Caco-2 (cell line): ENCODE results near the gene RRAD. TPM values are rescaled to one million over a fixed set of nuclear protein-coding genes. Genes with fewer than 3 reads are reported as not detected.

Source experiments
- BruUV-seq: library from RNA; stranded (reverse); fragments of 400-500 nt; replicated peaks from 2 replicates; lab custom pipeline; 2021; lab: Mats Ljungman, UMichigan
- CTCF ChIA-PET: fragments of 300-600 bp; sonication (Branson Sonifier 250); formaldehyde crosslinking; loops from one replicate; lab custom pipeline; 2022; ENCODE audit warnings: antibody characterized with exemption; lab: Charles Lee
- POLR2A ChIA-PET: fragments of 300-600 bp; sonication (Branson Sonifier 250); formaldehyde crosslinking; loops from one replicate; lab custom pipeline; 2022; ENCODE audit warnings: antibody characterized with exemption; lab: Charles Lee
- DNase-seq, 2 experiments: peaks; one replicate each; pipeline versions ENCODE4 v3.0.0 to v3.0.0-alpha.2; 2020 to 2022
- H3K27me3 ChIP-seq: replicated peaks from 2 replicates; pipeline ENCODE4 v1.6.0; 2011; ENCODE audit warnings: low read length; ENCODE audit not compliant: control insufficient read depth, insufficient read depth
- H3K36me3 ChIP-seq: 2 replicates; pipeline ENCODE4 v1.5.1; 2011; ENCODE audit warnings: low read length; ENCODE audit not compliant: control insufficient read depth, insufficient read depth
- H3K4me1 ChIP-seq: fragments of 250-450 bp; sonication (Bioruptor Pico); 2 replicates; pipeline ENCODE4 v1.5.1; 2020; ENCODE audit warnings: mild to moderate bottlenecking
- H3K4me3 ChIP-seq: 2 replicates; pipeline ENCODE4 v1.5.1; 2011; ENCODE audit warnings: low read depth, mild to moderate bottlenecking, control low read depth, low read length
- H3K9me3 ChIP-seq: fragments of 250-450 bp; sonication (Bioruptor Pico); 2 replicates; pipeline ENCODE4 v1.5.1; 2020; ENCODE audit warnings: mild to moderate bottlenecking, moderate library complexity
- H3K27ac Mint-ChIP-seq: one replicate; pipeline ENCODE4 v1.8.0; 2022; ENCODE audit warnings: mixed read lengths; ENCODE audit not compliant: unreplicated experiment
- H3K27me3 Mint-ChIP-seq: one replicate; pipeline ENCODE4 v1.8.0; 2022; ENCODE audit warnings: mixed read lengths; ENCODE audit not compliant: insufficient read depth, unreplicated experiment
- H3K36me3 Mint-ChIP-seq: one replicate; pipeline ENCODE4 v1.8.0; 2022; ENCODE audit warnings: mild to moderate bottlenecking, mixed read lengths; ENCODE audit not compliant: insufficient read depth, unreplicated experiment
- H3K4me1 Mint-ChIP-seq: one replicate; pipeline ENCODE4 v1.8.0; 2022; ENCODE audit warnings: low read depth, mixed read lengths; ENCODE audit not compliant: unreplicated experiment
- H3K4me3 Mint-ChIP-seq: one replicate; pipeline ENCODE4 v1.8.0; 2022; ENCODE audit warnings: mild to moderate bottlenecking, moderate library complexity, mixed read lengths; ENCODE audit not compliant: unreplicated experiment
- H3K9me3 Mint-ChIP-seq: one replicate; pipeline ENCODE4 v1.8.0; 2022; ENCODE audit warnings: mixed read lengths; ENCODE audit not compliant: unreplicated experiment
- intact Hi-C: fragments of 100-400 bp; cut with micrococcal nuclease; formaldehyde crosslinking; loops from one replicate; pipeline ENCODE4 v1.10.0; 2022; ENCODE audit not compliant: unreplicated experiment
- total RNA-seq: library from RNA; stranded (reverse); gene quantifications from 2 replicates; pipeline ENCODE4 v1.2.3, GENCODE V29; 2022
- TF ChIP-seq, protein P1 (sequence below), 2 experiments: fragments of 200-600 bp in 1 of 2; IDR thresholded peaks; 1 replicate in 1 of 2; 2 replicates in 1 of 2; pipeline versions ENCODE4 v1.5.1 to v1.8.0; 2011 to 2022; ENCODE audit warnings: antibody characterized with exemption in 1 of 2, control low read depth in 1 of 2, inconsistent platforms in 1 of 2, low read depth in 1 of 2, low read length in 1 of 2, mild to moderate bottlenecking in 1 of 2, moderate library complexity in 1 of 2; ENCODE audit not compliant: insufficient read depth in 1 of 2, severe bottlenecking in 1 of 2, unreplicated experiment in 1 of 2

RRAD gene
- total RNA-seq, 1 experiment from 2014 or later: 1.1 TPM

DNA sequence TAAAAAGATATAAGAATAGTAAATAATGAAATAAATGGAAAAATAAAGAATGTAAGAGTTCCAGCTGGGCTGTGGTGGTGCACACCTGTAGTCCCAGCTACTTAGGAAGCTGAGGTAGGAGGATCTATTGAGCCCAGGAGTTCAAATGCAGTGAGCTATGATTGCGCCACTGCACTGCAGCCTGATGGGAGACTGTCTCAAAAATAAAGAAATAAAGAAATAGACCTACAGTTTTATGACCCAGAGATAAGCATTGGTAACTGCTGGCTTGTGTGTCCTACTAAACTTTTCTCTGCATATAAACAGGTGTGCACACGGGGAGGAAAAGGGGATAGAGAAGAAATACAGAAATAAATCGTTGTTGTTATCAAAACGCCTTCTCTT is 52.8 kb downstream of the RRAD start:
- H3K27me3 ChIP-seq: no peaks in the 10 kb centered on the region; the same call in 1 of the 2 replicates
- Mint-ChIP-seq H3K36me3 (peaks cover 3% of the 10 kb centered on the region), H3K27ac (peak overlapping the region; percentile 46), H3K4me3 (peak overlapping the region; percentile 80), H3K9me3 (no peaks in the 10 kb centered on the region), H3K4me1 (peaks cover 19% of the 10 kb centered on the region), H3K27me3 (no peaks in the 10 kb centered on the region)
- POLR2A ChIA-PET: interaction anchor here (1.1 kb wide), 1 partner anchor 42 kb away, joined by 15 read pairs; the partner anchor contains the start of gene NAE1
- H3K4me1 ChIP-seq: peaks cover 16% of the 10 kb centered on the region
- TF ChIP-seq, protein P1, sequence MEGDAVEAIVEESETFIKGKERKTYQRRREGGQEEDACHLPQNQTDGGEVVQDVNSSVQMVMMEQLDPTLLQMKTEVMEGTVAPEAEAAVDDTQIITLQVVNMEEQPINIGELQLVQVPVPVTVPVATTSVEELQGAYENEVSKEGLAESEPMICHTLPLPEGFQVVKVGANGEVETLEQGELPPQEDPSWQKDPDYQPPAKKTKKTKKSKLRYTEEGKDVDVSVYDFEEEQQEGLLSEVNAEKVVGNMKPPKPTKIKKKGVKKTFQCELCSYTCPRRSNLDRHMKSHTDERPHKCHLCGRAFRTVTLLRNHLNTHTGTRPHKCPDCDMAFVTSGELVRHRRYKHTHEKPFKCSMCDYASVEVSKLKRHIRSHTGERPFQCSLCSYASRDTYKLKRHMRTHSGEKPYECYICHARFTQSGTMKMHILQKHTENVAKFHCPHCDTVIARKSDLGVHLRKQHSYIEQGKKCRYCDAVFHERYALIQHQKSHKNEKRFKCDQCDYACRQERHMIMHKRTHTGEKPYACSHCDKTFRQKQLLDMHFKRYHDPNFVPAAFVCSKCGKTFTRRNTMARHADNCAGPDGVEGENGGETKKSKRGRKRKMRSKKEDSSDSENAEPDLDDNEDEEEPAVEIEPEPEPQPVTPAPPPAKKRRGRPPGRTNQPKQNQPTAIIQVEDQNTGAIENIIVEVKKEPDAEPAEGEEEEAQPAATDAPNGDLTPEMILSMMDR (IDR thresholded peaks at IDR 0.05; ENCODE audit: insufficient read depth in 1 of 2, low read depth in 1 of 2, low read length in 1 of 2, severe bottlenecking in 1 of 2, unreplicated experiment in 1 of 2): no peak
- BruUV-seq: no TSS peak
- intact Hi-C loops: loop anchor here (5.0 to 10.0 kb wide), 2 partner anchors 148 to 465 kb away; no protein-coding TSS in a partner anchor
- H3K9me3 ChIP-seq: no peaks in the 10 kb centered on the region
- peak overlapping the region; percentile 46 for H3K4me3 ChIP-seq
- no peak for DNase-seq
- CTCF ChIA-PET: interaction anchor here (0.6 to 3.6 kb wide), 23 partner anchors 9 to 466 kb away, joined by 3 to 57 read pairs (median 5); partner anchors contain the start of genes CMTM4 and NAE1
- H3K36me3 ChIP-seq: no peaks in the 10 kb centered on the region

GRCh38 chr16:66871840-66872239 is 53.5 kb downstream of the RRAD start:
- no peak overlapping the region for H3K4me3 ChIP-seq
- no TSS peak for BruUV-seq
- CTCF ChIA-PET: interaction anchor here (0.8 to 3.6 kb wide), 5 partner anchors 12 to 175 kb away, joined by 3 to 57 read pairs (median 7); partner anchors contain the start of genes CMTM4 and NAE1
- no peaks in the 10 kb centered on the region for H3K9me3 ChIP-seq
- POLR2A ChIA-PET: no interaction called here
- Mint-ChIP-seq H3K9me3 (no peaks in the 10 kb centered on the region), H3K27ac (no peak overlapping the region), H3K4me3 (no peak overlapping the region), H3K27me3 (no peaks in the 10 kb centered on the region), H3K4me1 (peaks cover 19% of the 10 kb centered on the region), H3K36me3 (peaks cover 4% of the 10 kb centered on the region)
- DNase-seq: peak; percentile 45 to 66
- H3K36me3 ChIP-seq: no peaks in the 10 kb centered on the region
- H3K4me1 ChIP-seq: peaks cover 16% of the 10 kb centered on the region
- TF ChIP-seq, protein P1 (IDR thresholded peaks at IDR 0.05; ENCODE audit: insufficient read depth in 1 of 2, low read depth in 1 of 2, low read length in 1 of 2, severe bottlenecking in 1 of 2, unreplicated experiment in 1 of 2): no peak
- no peaks in the 10 kb centered on the region; the same call in 1 of the 2 replicates for H3K27me3 ChIP-seq
- intact Hi-C loops: loop anchor here (5.0 to 10.0 kb wide), 2 partner anchors 147 to 465 kb away; no protein-coding TSS in a partner anchor

Other genes starting within 250 kb of the RRAD start
- 106 and 108 TPM in 2 replicates for gene CMTM4, start 228.8 kb downstream of the RRAD start, total RNA-seq
- gene DYNC1LI2, start 173.9 kb downstream of the RRAD start, total RNA-seq: 180 and 182 TPM in 2 replicates
- not detected in 2 replicates for gene TERB1, start 124.0 kb downstream of the RRAD start, total RNA-seq
- gene NAE1, start 94.6 kb downstream of the RRAD start, total RNA-seq: 141 and 146 TPM in 2 replicates
- 0.35 and 0.68 TPM in 2 replicates for gene CA7, start 81.1 kb downstream of the RRAD start, total RNA-seq
- gene PDP2, start 45.0 kb downstream of the RRAD start, total RNA-seq: 37.7 and 44.4 TPM in 2 replicates
- 0.48 and 0.81 TPM in 2 replicates for gene CDH16, start 6.7 kb downstream of the RRAD start, total RNA-seq
- 117 and 119 TPM in 2 replicates for gene CIAO2B, start 8.9 kb upstream of the RRAD start, total RNA-seq
- gene CES2, start 10.0 kb upstream of the RRAD start, total RNA-seq: 45.5 and 48.4 TPM in 2 replicates
- gene CES3, start 35.7 kb upstream of the RRAD start, total RNA-seq: 0.79 and 0.95 TPM in 2 replicates
- not detected in 2 replicates for gene CES4A, start 63.1 kb upstream of the RRAD start, total RNA-seq
- gene CBFB, start 103.6 kb upstream of the RRAD start, total RNA-seq: 102 and 108 TPM in 2 replicates
- 34.4 and 38.5 TPM in 2 replicates for gene PHAF1, start 184.4 kb upstream of the RRAD start, total RNA-seq
- 11.6 and 11.7 TPM in 2 replicates for gene B3GNT9, start 225.5 kb upstream of the RRAD start, total RNA-seq
- 16.8 and 18.3 TPM in 2 replicates for gene TRADD, start 234.4 kb upstream of the RRAD start, total RNA-seq
- gene FBXL8, start 234.4 kb upstream of the RRAD start, total RNA-seq: 27.6 and 31.5 TPM in 2 replicates
- 39.4 and 52.0 TPM in 2 replicates for gene HSF4, start 239.2 kb upstream of the RRAD start, total RNA-seq
- 17.4 and 22.4 TPM in 2 replicates for gene NOL3, start 245.0 kb upstream of the RRAD start, total RNA-seq